HG03196 (cell line): ENCODE measurements around the gene DAZ2.
"Not testable (repeated sequence)": the region's sequence is repeated elsewhere in the genome, so short reads cannot be mapped to it uniquely, and the experiment has no call there.

Experiments
- ATAC-seq: cut with Tn5 transposase; IDR thresholded peaks from one replicate; pipeline ENCODE4 v1.9.1; 2021; ENCODE audit not compliant: unreplicated experiment

Gene DAZ2

DNA sequence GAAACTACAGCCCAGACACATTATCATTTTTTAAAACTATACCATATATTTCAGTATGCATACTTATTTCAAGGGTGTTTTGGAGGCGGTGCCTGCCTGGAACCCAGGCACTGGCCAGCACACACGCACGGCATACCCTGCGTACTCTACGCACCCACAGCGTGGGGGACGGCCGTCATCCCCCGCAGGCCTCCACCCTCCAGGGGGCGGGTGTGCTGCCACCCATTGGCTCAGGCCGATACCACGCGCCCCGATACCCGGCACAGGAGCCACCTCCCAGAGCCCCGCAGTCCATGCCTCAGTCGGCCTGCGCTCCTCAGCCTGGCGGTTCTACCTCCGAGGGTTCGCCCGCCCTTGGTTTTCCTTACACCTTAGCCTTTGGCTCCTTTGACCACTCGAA, at the start of gene DAZ2:
TSS of gene DAZ2 (plus strand) at position 301 of the 400 bp plus-strand sequence. CDS start 208 bp downstream, outside the sequence.
- not testable (repeated sequence) for ATAC-seq

GRCh38 chrY:23198908-23199307, 20.4 kb upstream of the DAZ2 start, which contains the start of gene DAZ1:
DAZ1 (minus strand) TSS chrY:23199008; CDS start chrY:23198800, 208 bp downstream.
- not testable (repeated sequence) for ATAC-seq

GRCh38 chrY:23207455-23207854, 11.9 kb upstream of the DAZ2 start:
- ATAC-seq = not testable (repeated sequence)

- ATAC-seq = not testable (repeated sequence)
Measured at GRCh38 chrY:23209802-23210495, 9.4 kb upstream of the DAZ2 start.

GRCh38 chrY:23210681-23211080, 8.7 kb upstream of the DAZ2 start:
- not testable (repeated sequence) for ATAC-seq
